Naive thymus-derived CD4-positive, alpha-beta T cell (primary cell): ENCODE results near the gene R3HDM1. TPM values are rescaled to one million over a fixed set of nuclear protein-coding genes. Genes with fewer than 3 reads are reported as not detected.

ENCODE experiments used
- ATAC-seq: fragments of 150-1000 bp; cut with Tn5 transposase; 2 replicates; pipeline ENCODE4 v1.10.0; 2021; ENCODE audit warnings: mild to moderate bottlenecking, moderate library complexity
- CTCF ChIA-PET: fragments of 350-600 bp; sonication (Branson Sonifier 250); formaldehyde crosslinking; loops from one replicate; lab custom pipeline; 2021; ENCODE audit warnings: antibody characterized with exemption; lab: Charles Lee
- POLR2A ChIA-PET: fragments of 350-600 bp; sonication (Branson Sonifier 250); formaldehyde crosslinking; loops from one replicate; lab custom pipeline; 2021; ENCODE audit warnings: antibody characterized with exemption, inconsistent platforms; lab: Charles Lee
- DNase-seq, 9 donors: peaks; one replicate each; pipeline versions ENCODE4 v3.0.0 to v3.0.0-alpha.2; 2020 to 2022; ENCODE audit warnings: mixed read lengths in 1 of 9
- H3K27ac ChIP-seq: one replicate; pipeline ENCODE4 v1.7.0; 2013; ENCODE audit warnings: mild to moderate bottlenecking, low read depth, low read length, moderate library complexity
- H3K27me3 ChIP-seq, 2 donors: one replicate each; pipeline ENCODE4 v1.7.0; 2013; ENCODE audit warnings: low read length in 2 of 2, mild to moderate bottlenecking in 2 of 2, moderate library complexity in 2 of 2; ENCODE audit not compliant: control insufficient read depth in 2 of 2, insufficient read depth in 2 of 2
- H3K36me3 ChIP-seq, 3 experiments: 1 replicate in 2 of 3; 2 replicates in 1 of 3; pipeline ENCODE4 v1.7.0; 2013; ENCODE audit warnings: low read length in 3 of 3, mild to moderate bottlenecking in 3 of 3, moderate library complexity in 1 of 3; ENCODE audit not compliant: insufficient read depth in 3 of 3, control insufficient read depth in 2 of 3
- H3K4me1 ChIP-seq, 2 donors: one replicate each; pipeline ENCODE4 v1.7.0; 2013; ENCODE audit warnings: low read length in 2 of 2, mild to moderate bottlenecking in 2 of 2, moderate library complexity in 1 of 2; ENCODE audit not compliant: control insufficient read depth in 2 of 2, insufficient read depth in 2 of 2
- H3K4me3 ChIP-seq: 2 replicates; pipeline ENCODE4 v1.7.0; 2013; ENCODE audit warnings: mild to moderate bottlenecking, low read length
- H3K9me3 ChIP-seq, 3 experiments: 1 replicate in 2 of 3; 2 replicates in 1 of 3; pipeline ENCODE4 v1.7.0; 2013; ENCODE audit warnings: low read length in 3 of 3; ENCODE audit not compliant: control insufficient read depth in 2 of 3
- H3K27ac Mint-ChIP-seq, 9 donors: one replicate each; pipeline ENCODE4 v1.8.0; 2020 to 2022; ENCODE audit warnings: mixed read lengths in 9 of 9, mild to moderate bottlenecking in 8 of 9, moderate library complexity in 5 of 9, inconsistent platforms in 2 of 9
- H3K27me3 Mint-ChIP-seq, 5 donors: one replicate each; pipeline ENCODE4 v1.8.0; 2021 to 2022; ENCODE audit warnings: mixed read lengths in 5 of 5, mild to moderate bottlenecking in 1 of 5
- H3K36me3 Mint-ChIP-seq, 5 donors: one replicate each; pipeline ENCODE4 v1.8.0; 2020 to 2022; ENCODE audit warnings: mixed read lengths in 5 of 5, mild to moderate bottlenecking in 3 of 5, inconsistent platforms in 1 of 5
- H3K4me1 Mint-ChIP-seq, 7 donors: one replicate each; pipeline ENCODE4 v1.8.0; 2020 to 2022; ENCODE audit warnings: mixed read lengths in 7 of 7, mild to moderate bottlenecking in 3 of 7, inconsistent platforms in 1 of 7
- H3K4me3 Mint-ChIP-seq, 10 donors: one replicate each; pipeline ENCODE4 v1.8.0; 2020 to 2022; ENCODE audit warnings: mild to moderate bottlenecking in 10 of 10, mixed read lengths in 10 of 10, moderate library complexity in 6 of 10, inconsistent platforms in 2 of 10
- H3K9me3 Mint-ChIP-seq, 11 donors: one replicate each; pipeline ENCODE4 v1.8.0; 2020 to 2022; ENCODE audit warnings: mixed read lengths in 11 of 11, mild to moderate bottlenecking in 4 of 11, inconsistent platforms in 1 of 11, moderate library complexity in 1 of 11
- intact Hi-C, 2 donors: fragments of 100-400 bp; cut with micrococcal nuclease; formaldehyde crosslinking; loops; one replicate each; pipeline ENCODE4 v1.15.1; 2023
- polyA plus RNA-seq, 2 donors: library from polyadenylated mRNA; unstranded; fragments of 300-500 nt; fragmentation: Illumina TruSeq; gene quantifications; one replicate each; pipeline ENCODE4 v1.2.3, GENCODE V29; 2021
- total RNA-seq, 6 experiments: library from RNA in 5 of 6; stranded (reverse) in 5 of 6; gene quantifications; 1 replicate in 5 of 6; 2 replicates in 1 of 6; pipeline ENCODE4 v1.2.3 and lab custom pipeline; 2021 to 2026

Gene R3HDM1
- total and polyA plus RNA-seq, 7 experiments from 2014 or later: 21.0 to 58.2 (median 44.3) TPM

GRCh38 chr2:135728064-135728743 is 196.9 kb downstream of the R3HDM1 start:
- Mint-ChIP-seq H3K4me3 (no peak overlapping the region), H3K36me3 (peaks cover 0 to 22% (median 11%) of the 10 kb centered on the region in 5 donors), H3K27ac (no peak overlapping the region), H3K4me1 (peaks cover 0 to 4% (median 0%) of the 10 kb centered on the region in 7 donors), H3K27me3 (no peaks in the 10 kb centered on the region), H3K9me3 (no peaks in the 10 kb centered on the region)
- CTCF ChIA-PET: no interaction called here
- POLR2A ChIA-PET: no interaction called here
- H3K4me3 ChIP-seq: no peak overlapping the region
- no peaks in the 10 kb centered on the region for H3K4me1 ChIP-seq
- no peaks in the 10 kb centered on the region for H3K9me3 ChIP-seq
- no peaks in the 10 kb centered on the region for H3K27me3 ChIP-seq
- DNase-seq (no peak), ATAC-seq (no peak)
- no peak overlapping the region for H3K27ac ChIP-seq
- intact Hi-C loops: no loop called here
- peaks cover 0 to 5% (median 0%) of the 10 kb centered on the region in 3 experiments for H3K36me3 ChIP-seq

GRCh38 chr2:135732561-135732960 is 201.3 kb downstream of the R3HDM1 start:
- peaks cover 0 to 5% (median 0%) of the 10 kb centered on the region in 5 donors for H3K36me3 Mint-ChIP-seq
- no peaks in the 10 kb centered on the region for H3K27me3 Mint-ChIP-seq
- intact Hi-C loops: no loop called here
- Histone ChIP-seq H3K4me3 (no peak overlapping the region), H3K27me3 (no peaks in the 10 kb centered on the region), H3K4me1 (no peaks in the 10 kb centered on the region), H3K27ac (no peak overlapping the region), H3K9me3 (no peaks in the 10 kb centered on the region), H3K36me3 (no peaks in the 10 kb centered on the region)
- H3K9me3 Mint-ChIP-seq: peaks cover 0 to 3% (median 0%) of the 10 kb centered on the region in 11 donors
- DNase-seq (no peak), ATAC-seq (no peak)
- no peak overlapping the region for H3K4me3 Mint-ChIP-seq
- ChIA-PET POLR2A (no interaction called here), CTCF (no interaction called here)
- H3K4me1 Mint-ChIP-seq: peaks cover 0 to 8% (median 0%) of the 10 kb centered on the region in 7 donors
- H3K27ac Mint-ChIP-seq: no peak overlapping the region

- Mint-ChIP-seq H3K27ac (no peak overlapping the region), H3K4me3 (no peak overlapping the region), H3K36me3 (peaks cover 0 to 5% (median 0%) of the 10 kb centered on the region in 5 donors), H3K27me3 (no peaks in the 10 kb centered on the region), H3K9me3 (peaks cover 0 to 3% (median 0%) of the 10 kb centered on the region in 11 donors), H3K4me1 (peaks cover 0 to 8% (median 0%) of the 10 kb centered on the region in 7 donors)
- Histone ChIP-seq H3K9me3 (no peaks in the 10 kb centered on the region), H3K4me3 (no peak overlapping the region), H3K27ac (no peak overlapping the region), H3K27me3 (no peaks in the 10 kb centered on the region), H3K4me1 (no peaks in the 10 kb centered on the region), H3K36me3 (no peaks in the 10 kb centered on the region)
- intact Hi-C loops: no loop called here
- CTCF ChIA-PET: no interaction called here
- POLR2A ChIA-PET: no interaction called here
- DNase-seq (no peak), ATAC-seq (no peak)
Observed at GRCh38 chr2:135733045-135733444, 201.8 kb downstream of the R3HDM1 start.

GRCh38 chr2:135736546-135736945 is 205.3 kb downstream of the R3HDM1 start:
- H3K27me3 ChIP-seq: no peaks in the 10 kb centered on the region
- intact Hi-C loops: no loop called here
- Mint-ChIP-seq H3K36me3 (peaks cover 0 to 7% (median 0%) of the 10 kb centered on the region in 5 donors), H3K4me1 (peaks cover 2 to 12% (median 4%) of the 10 kb centered on the region in 7 donors), H3K27me3 (no peaks in the 10 kb centered on the region), H3K27ac (peak overlapping the region in 2 of 9 donors; percentile 37 to 56), H3K9me3 (peaks cover 0 to 5% (median 0%) of the 10 kb centered on the region in 11 donors), H3K4me3 (no peak overlapping the region)
- DNase-seq (no peak), ATAC-seq (no peak)
- peaks cover 0 to 1% (median 0%) of the 10 kb centered on the region in 3 experiments for H3K36me3 ChIP-seq
- H3K9me3 ChIP-seq: no peaks in the 10 kb centered on the region
- H3K4me1 ChIP-seq: no peaks in the 10 kb centered on the region
- CTCF ChIA-PET: interaction anchor here (0.6 kb wide), 1 partner anchor 821 kb away, joined by 5 read pairs; no protein-coding TSS in a partner anchor
- no peak overlapping the region for H3K27ac ChIP-seq
- no peak overlapping the region for H3K4me3 ChIP-seq
- POLR2A ChIA-PET: no interaction called here

- ATAC-seq (no peak), DNase-seq (no peak)
- intact Hi-C loops: loop anchor here (5.0 to 10.0 kb wide), 5 partner anchors 377 to 1485 kb away; partner anchors contain the start of genes CXCR4 (in 1 of the 2) and MGAT5 (in 1 of the 2)
- Histone ChIP-seq H3K9me3 (no peaks in the 10 kb centered on the region), H3K4me1 (peaks cover 14 to 20% of the 10 kb centered on the region in 2 donors), H3K36me3 (peaks cover 0 to 6% (median 0%) of the 10 kb centered on the region in 3 experiments), H3K4me3 (no peak overlapping the region), H3K27me3 (no peaks in the 10 kb centered on the region), H3K27ac (no peak overlapping the region)
- no peak overlapping the region for H3K4me3 Mint-ChIP-seq
- peaks cover 0 to 5% (median 0%) of the 10 kb centered on the region in 11 donors for H3K9me3 Mint-ChIP-seq
- no peaks in the 10 kb centered on the region for H3K27me3 Mint-ChIP-seq
- H3K27ac Mint-ChIP-seq: no peak overlapping the region
- H3K36me3 Mint-ChIP-seq: peaks cover 0 to 9% (median 0%) of the 10 kb centered on the region in 5 donors
- peaks cover 15 to 34% (median 31%) of the 10 kb centered on the region in 7 donors for H3K4me1 Mint-ChIP-seq
- CTCF ChIA-PET: interaction anchor here (0.6 to 1.3 kb wide), 4 partner anchors 18 to 689 kb away, joined by 3 to 4 read pairs (median 3); no protein-coding TSS in a partner anchor
- POLR2A ChIA-PET: no interaction called here
Observed at GRCh38 chr2:135740206-135740605, 208.9 kb downstream of the R3HDM1 start.

- peak overlapping the region in 6 of 9 donors; percentile 9 to 94 (median 76) for H3K27ac Mint-ChIP-seq
Observed at GRCh38 chr2:135741043-135741394, 209.7 kb downstream of the R3HDM1 start.

More at GRCh38 chr2:135741043-135741394, 209.7 kb downstream of the R3HDM1 start:
- Mint-ChIP-seq H3K27me3 (no peaks in the 10 kb centered on the region), H3K36me3 (peaks cover 0 to 10% (median under 1%) of the 10 kb centered on the region in 5 donors), H3K9me3 (peaks cover 0 to 5% (median 0%) of the 10 kb centered on the region in 11 donors), H3K4me3 (peak overlapping the region in 6 of 10 donors; percentile 94 to 98 (median 95)), H3K4me1 (peaks cover 17 to 41% (median 37%) of the 10 kb centered on the region in 7 donors)
- Histone ChIP-seq H3K9me3 (no peaks in the 10 kb centered on the region), H3K36me3 (peaks cover 0 to 6% (median 0%) of the 10 kb centered on the region in 3 experiments), H3K4me1 (peaks cover 15 to 20% of the 10 kb centered on the region in 2 donors), H3K27ac (no peak overlapping the region), H3K4me3 (peak overlapping the region; percentile 88), H3K27me3 (no peaks in the 10 kb centered on the region)
- intact Hi-C loops: loop anchor here (1.0 to 10.0 kb wide), 12 partner anchors 135 to 1486 kb away; partner anchors contain the start of genes CCNT2 (in 2 of the 2), MCM6 (in 2 of the 2), CXCR4 (in 1 of the 2) and DARS1 (in 1 of the 2)
- DNase-seq: no peak
- ATAC-seq: no peak
- ChIA-PET CTCF (interaction anchor here (0.5 to 1.2 kb wide), 2 partner anchors 19 to 173 kb away, joined by 3 read pairs; no protein-coding TSS in a partner anchor), POLR2A (interaction anchor here (0.7 to 1.0 kb wide), 2 partner anchors 84 to 210 kb away, joined by 3 read pairs; partner anchors contain the start of genes R3HDM1 and ZRANB3)
